Large intestine (tissue), 3 donors: ENCODE measurements around the gene SLC38A4. TPM values are rescaled to one million over a fixed set of nuclear protein-coding genes. Genes with fewer than 3 reads are reported as not detected.

Experiments
- DNase-seq, 2 donors: peaks; one replicate each; pipeline versions ENCODE4 v3.0.0 to v3.0.0-alpha.2; 2013
- H3K27ac ChIP-seq: one replicate; pipeline ENCODE4 v1.5.1; 2013; ENCODE audit warnings: low read length
- H3K27me3 ChIP-seq: 2 replicates; pipeline ENCODE4 v1.6.1; 2013; ENCODE audit warnings: low read length; ENCODE audit not compliant: control insufficient read depth, insufficient read depth
- H3K36me3 ChIP-seq: 2 replicates; pipeline ENCODE4 v1.6.1; 2013; ENCODE audit warnings: low read length; ENCODE audit not compliant: control insufficient read depth, insufficient read depth
- H3K4me1 ChIP-seq: one replicate; pipeline ENCODE4 v1.6.1; 2013; ENCODE audit warnings: low read length; ENCODE audit not compliant: control insufficient read depth, insufficient read depth
- H3K4me3 ChIP-seq: one replicate; pipeline ENCODE4 v1.5.1; 2013; ENCODE audit warnings: low read length
- H3K9me3 ChIP-seq: one replicate; pipeline ENCODE4 v1.6.1; 2013; ENCODE audit warnings: mild to moderate bottlenecking, low read depth, low read length, moderate library complexity; ENCODE audit not compliant: control insufficient read depth
- WGBS: methylation state at CpG from one replicate; pipeline ENCODE4 v1.1.5; 2013; ENCODE audit warnings: low lambda C conversion rate; ENCODE audit not compliant: insufficient coverage; 5-methylcytosine and 5-hydroxymethylcytosine counted together
- polyA plus RNA-seq: library from polyadenylated mRNA; unstranded; fragments of 120-200 nt; gene quantifications from one replicate; pipeline ENCODE4 v1.2.1, GENCODE V29; 2013

SLC38A4 gene
- polyA plus RNA-seq, 1 donor = 1.3 TPM

GRCh38 chr12:46815809-46816208 is 10.0 kb downstream of the SLC38A4 start:
- H3K36me3 ChIP-seq = no peaks in the 10 kb centered on the region
- WGBS = 57% methylated on average over 1 of the region's 2 CpGs
- no peak overlapping the region for H3K27ac ChIP-seq
- H3K27me3 ChIP-seq = no peaks in the 10 kb centered on the region
- no peak overlapping the region for H3K4me3 ChIP-seq
- no peaks in the 10 kb centered on the region for H3K4me1 ChIP-seq
- H3K9me3 ChIP-seq = no peaks in the 10 kb centered on the region
- no peak for DNase-seq

GRCh38 chr12:46814143-46814542 is 11.7 kb downstream of the SLC38A4 start:
- DNase-seq = no peak
- Histone ChIP-seq H3K4me3 (no peak overlapping the region), H3K4me1 (no peaks in the 10 kb centered on the region), H3K27me3 (no peaks in the 10 kb centered on the region), H3K27ac (no peak overlapping the region), H3K36me3 (no peaks in the 10 kb centered on the region), H3K9me3 (no peaks in the 10 kb centered on the region)
- no CpG with 5 or more reads among the region's 2 CpGs for WGBS

GRCh38 chr12:46811185-46811584 is 14.6 kb downstream of the SLC38A4 start:
- Histone ChIP-seq H3K36me3 (no peaks in the 10 kb centered on the region), H3K27me3 (no peaks in the 10 kb centered on the region), H3K27ac (no peak overlapping the region), H3K9me3 (no peaks in the 10 kb centered on the region), H3K4me3 (no peak overlapping the region), H3K4me1 (no peaks in the 10 kb centered on the region)
- WGBS = no CpG with 5 or more reads among the region's 1 CpG
- DNase-seq = no peak

GRCh38 chr12:46808955-46809697 is 16.7 kb downstream of the SLC38A4 start:
- Histone ChIP-seq H3K27ac (no peak overlapping the region), H3K36me3 (no peaks in the 10 kb centered on the region), H3K4me3 (no peak overlapping the region), H3K9me3 (no peaks in the 10 kb centered on the region), H3K4me1 (no peaks in the 10 kb centered on the region), H3K27me3 (no peaks in the 10 kb centered on the region)
- no peak for DNase-seq
- WGBS = 40% methylated on average over 2 of the region's 5 CpGs

GRCh38 chr12:46808317-46808716 is 17.5 kb downstream of the SLC38A4 start:
- no peaks in the 10 kb centered on the region for H3K9me3 ChIP-seq
- no CpG with 5 or more reads among the region's 2 CpGs for WGBS

GRCh38 chr12:46804054-46804453 is 21.7 kb downstream of the SLC38A4 start:
- H3K4me1 ChIP-seq = no peaks in the 10 kb centered on the region
- H3K36me3 ChIP-seq = no peaks in the 10 kb centered on the region
- no peaks in the 10 kb centered on the region for H3K9me3 ChIP-seq
- WGBS = 100% methylated on average over 1 of the region's 3 CpGs
- DNase-seq = no peak
- no peaks in the 10 kb centered on the region for H3K27me3 ChIP-seq
- H3K27ac ChIP-seq = no peak overlapping the region
- H3K4me3 ChIP-seq = no peak overlapping the region

More at GRCh38 chr12:46808317-46808716, 17.5 kb downstream of the SLC38A4 start:
- H3K36me3 ChIP-seq = no peaks in the 10 kb centered on the region
- no peak overlapping the region for H3K27ac ChIP-seq
- H3K4me3 ChIP-seq = no peak overlapping the region
- no peaks in the 10 kb centered on the region for H3K4me1 ChIP-seq
- no peaks in the 10 kb centered on the region for H3K27me3 ChIP-seq
- DNase-seq = no peak

GRCh38 chr12:46803517-46803916 is 22.3 kb downstream of the SLC38A4 start:
- Histone ChIP-seq H3K4me3 (no peak overlapping the region), H3K4me1 (no peaks in the 10 kb centered on the region), H3K9me3 (no peaks in the 10 kb centered on the region), H3K27me3 (no peaks in the 10 kb centered on the region), H3K36me3 (no peaks in the 10 kb centered on the region), H3K27ac (no peak overlapping the region)
- WGBS = no CpG with 5 or more reads among the region's 3 CpGs
- no peak for DNase-seq

GRCh38 chr12:46801293-46801692 is 24.5 kb downstream of the SLC38A4 start:
- 20% methylated on average over 1 of the region's 1 CpG for WGBS
- Histone ChIP-seq H3K9me3 (no peaks in the 10 kb centered on the region), H3K27me3 (no peaks in the 10 kb centered on the region), H3K27ac (no peak overlapping the region), H3K4me1 (no peaks in the 10 kb centered on the region), H3K4me3 (no peak overlapping the region), H3K36me3 (no peaks in the 10 kb centered on the region)
- DNase-seq = no peak

- Histone ChIP-seq H3K27ac (no peak overlapping the region), H3K9me3 (no peaks in the 10 kb centered on the region), H3K27me3 (no peaks in the 10 kb centered on the region), H3K4me1 (no peaks in the 10 kb centered on the region), H3K36me3 (no peaks in the 10 kb centered on the region), H3K4me3 (no peak overlapping the region)
- no peak for DNase-seq
- 89% methylated on average over 3 of the region's 4 CpGs for WGBS
These were observed 25.6 kb downstream of the SLC38A4 start for GRCh38 chr12:46800160-46800559.

GRCh38 chr12:46798648-46799047 is 27.1 kb downstream of the SLC38A4 start:
- 100% methylated on average over 1 of the region's 2 CpGs for WGBS
- Histone ChIP-seq H3K4me1 (no peaks in the 10 kb centered on the region), H3K4me3 (no peak overlapping the region), H3K9me3 (no peaks in the 10 kb centered on the region), H3K27me3 (no peaks in the 10 kb centered on the region), H3K36me3 (no peaks in the 10 kb centered on the region), H3K27ac (no peak overlapping the region)
- DNase-seq = no peak

- WGBS = no CpG with 5 or more reads among the region's 2 CpGs
- no peaks in the 10 kb centered on the region for H3K9me3 ChIP-seq
- no peaks in the 10 kb centered on the region for H3K27me3 ChIP-seq
- H3K4me1 ChIP-seq = no peaks in the 10 kb centered on the region
- no peak overlapping the region for H3K4me3 ChIP-seq
- no peak for DNase-seq
- no peaks in the 10 kb centered on the region for H3K36me3 ChIP-seq
- H3K27ac ChIP-seq = no peak overlapping the region
These were observed 27.7 kb downstream of the SLC38A4 start for GRCh38 chr12:46798056-46798455.
